ENCODE results near the gene ADCY10.

The ADCY10 gene

GRCh38 chr1:167938080-167938636 lies 24.2 kb upstream of the ADCY10 start:
- TF ChIP-seq CSRNP3 (CRISPR knock-in tag; IDR thresholded peaks at IDR 0.05) (no peak), TSHZ2 (CRISPR knock-in tag; IDR thresholded peaks at IDR 0.05) (no peak), ZFP30 (CRISPR knock-in tag; IDR thresholded peaks at IDR 0.05) (no peak), ZC3H10 (CRISPR knock-in tag; IDR thresholded peaks at IDR 0.05) (no peak), ZNF8 (CRISPR knock-in tag; IDR thresholded peaks at IDR 0.05) (no peak), BACH2 (CRISPR knock-in tag; IDR thresholded peaks at IDR 0.05; ENCODE audit: borderline replicate concordance) (no peak), ZNF70 (CRISPR knock-in tag; IDR thresholded peaks at IDR 0.05) (no peak), CREB5 (CRISPR knock-in tag; IDR thresholded peaks at IDR 0.05; ENCODE audit: low read depth) (no peak), SNAI2 (CRISPR knock-in tag; IDR thresholded peaks at IDR 0.05) (no peak), POU6F1 (CRISPR knock-in tag; IDR thresholded peaks at IDR 0.05; ENCODE audit: borderline replicate concordance, low read depth) (no peak), ZNF565 (CRISPR knock-in tag; conservative IDR thresholded peaks at IDR 0.05; ENCODE audit: low read depth) (no peak), TCF4 (CRISPR knock-in tag; IDR thresholded peaks at IDR 0.05; ENCODE audit: borderline replicate concordance) (no peak), ESRRG (CRISPR knock-in tag; IDR thresholded peaks at IDR 0.05) (no peak), GLIS3 (CRISPR knock-in tag; IDR thresholded peaks at IDR 0.05) (no peak), CSDC2 (CRISPR knock-in tag; IDR thresholded peaks at IDR 0.05) (no peak), TOX (CRISPR knock-in tag; IDR thresholded peaks at IDR 0.05; ENCODE audit: borderline replicate concordance) (no peak)
- no peak for ATAC-seq

- TF ChIP-seq ZFP30 (CRISPR knock-in tag; IDR thresholded peaks at IDR 0.05) (no peak), ZNF70 (CRISPR knock-in tag; IDR thresholded peaks at IDR 0.05) (no peak), POU6F1 (CRISPR knock-in tag; IDR thresholded peaks at IDR 0.05; ENCODE audit: borderline replicate concordance, low read depth) (no peak), ZC3H10 (CRISPR knock-in tag; IDR thresholded peaks at IDR 0.05) (no peak), TOX (CRISPR knock-in tag; IDR thresholded peaks at IDR 0.05; ENCODE audit: borderline replicate concordance) (no peak), ARNTL (CRISPR knock-in tag; IDR thresholded peaks at IDR 0.05; ENCODE audit: borderline replicate concordance, low read depth) (no peak), PPARA (CRISPR knock-in tag; IDR thresholded peaks at IDR 0.05; ENCODE audit: borderline replicate concordance) (no peak)
- no peak for ATAC-seq
Measured at GRCh38 chr1:167937709-167938010, 23.7 kb upstream of the ADCY10 start.

- ATAC-seq: peak; percentile 53
- no peak for TF ChIP-seq TOX (CRISPR knock-in tag; IDR thresholded peaks at IDR 0.05; ENCODE audit: borderline replicate concordance)
- TF ChIP-seq RARB (CRISPR knock-in tag; IDR thresholded peaks at IDR 0.05): 0 out of 2 replicates have a peak, but pooled peaks have one; percentile 47
- no peak for TF ChIP-seq ZNF565 (CRISPR knock-in tag; conservative IDR thresholded peaks at IDR 0.05; ENCODE audit: low read depth)
- no peak for TF ChIP-seq POU6F1 (CRISPR knock-in tag; IDR thresholded peaks at IDR 0.05; ENCODE audit: borderline replicate concordance, low read depth)
- no peak for TF ChIP-seq OSR1 (CRISPR knock-in tag; IDR thresholded peaks at IDR 0.05)
- TF ChIP-seq GLIS3 (CRISPR knock-in tag; IDR thresholded peaks at IDR 0.05): no peak
Measured at GRCh38 chr1:167936930-167937708, 23.2 kb upstream of the ADCY10 start, which contains the start of gene MPC2. Gene MPC2 (minus strand): TSS chr1:167937072. CDS start chr1:167935841, 1,231 bp downstream.

Data from SK-N-SH treated with all-trans-retinoic acid at 6 μM for 48 hours (cell line).